Right lobe of liver (tissue), 4 donors: Measurements from ENCODE around the gene FAM163A.

ENCODE experiments used
- POLR2A ChIP-seq: fragments of 450-650 bp; IDR thresholded peaks from one replicate; pipeline ENCODE4 v1.6.1; 2017; ENCODE audit warnings: antibody characterized with exemption, mild to moderate bottlenecking
- TF ChIP-seq, protein P1 (sequence below), 4 donors: fragments of 200-600 bp in 3 of 4; fragments of 450-650 bp in 1 of 4; IDR thresholded peaks; one replicate each; pipeline versions ENCODE4 v1.5.1 to v1.8.0; 2016 to 2022; ENCODE audit warnings: antibody characterized with exemption in 4 of 4, mild to moderate bottlenecking in 2 of 4
- donor health status: DM: no; HTN: no; CAD: no.
- donor health status: DM: no; HTN: no; CAD: no.
- donor health status: DM: no; HTN: yes; CAD: no.

DNA sequence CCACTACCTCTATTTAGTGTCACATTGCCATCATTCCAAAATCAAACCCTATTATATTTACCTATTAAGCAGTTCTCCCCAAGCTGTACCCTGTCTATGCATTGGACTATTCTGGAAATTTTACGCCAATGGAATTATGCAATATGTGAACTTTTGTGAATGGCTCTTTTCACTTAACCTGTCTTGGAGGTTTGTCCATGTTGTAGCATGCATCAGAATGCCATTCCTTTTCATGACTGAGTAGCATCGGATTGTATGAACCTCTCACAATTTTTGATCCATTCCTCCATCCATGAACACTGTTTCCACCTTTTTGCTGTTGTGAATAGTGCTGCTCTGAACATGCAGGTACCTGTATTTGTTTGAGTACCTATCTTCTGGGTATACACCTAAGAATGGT lies 33.7 kb downstream of the FAM163A start:
- TF ChIP-seq, protein P1, sequence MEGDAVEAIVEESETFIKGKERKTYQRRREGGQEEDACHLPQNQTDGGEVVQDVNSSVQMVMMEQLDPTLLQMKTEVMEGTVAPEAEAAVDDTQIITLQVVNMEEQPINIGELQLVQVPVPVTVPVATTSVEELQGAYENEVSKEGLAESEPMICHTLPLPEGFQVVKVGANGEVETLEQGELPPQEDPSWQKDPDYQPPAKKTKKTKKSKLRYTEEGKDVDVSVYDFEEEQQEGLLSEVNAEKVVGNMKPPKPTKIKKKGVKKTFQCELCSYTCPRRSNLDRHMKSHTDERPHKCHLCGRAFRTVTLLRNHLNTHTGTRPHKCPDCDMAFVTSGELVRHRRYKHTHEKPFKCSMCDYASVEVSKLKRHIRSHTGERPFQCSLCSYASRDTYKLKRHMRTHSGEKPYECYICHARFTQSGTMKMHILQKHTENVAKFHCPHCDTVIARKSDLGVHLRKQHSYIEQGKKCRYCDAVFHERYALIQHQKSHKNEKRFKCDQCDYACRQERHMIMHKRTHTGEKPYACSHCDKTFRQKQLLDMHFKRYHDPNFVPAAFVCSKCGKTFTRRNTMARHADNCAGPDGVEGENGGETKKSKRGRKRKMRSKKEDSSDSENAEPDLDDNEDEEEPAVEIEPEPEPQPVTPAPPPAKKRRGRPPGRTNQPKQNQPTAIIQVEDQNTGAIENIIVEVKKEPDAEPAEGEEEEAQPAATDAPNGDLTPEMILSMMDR (IDR thresholded peaks at IDR 0.05) = no peak
- no peak for TF ChIP-seq POLR2A
